Glutamatergic neuron (in vitro differentiated cells): Measurements from ENCODE around the gene RTKN2. TPM values are rescaled to one million over a fixed set of nuclear protein-coding genes. Genes with fewer than 3 reads are reported as not detected.

ENCODE experiments used
- DNase-seq: peaks from one replicate; pipeline ENCODE4 v3.0.0; 2022
- H3K27ac Mint-ChIP-seq: one replicate; pipeline ENCODE4 v1.8.0; 2020; ENCODE audit warnings: mild to moderate bottlenecking, mixed read lengths, inconsistent platforms; ENCODE audit not compliant: unreplicated experiment
- H3K27me3 Mint-ChIP-seq: one replicate; pipeline ENCODE4 v1.8.0; 2020; ENCODE audit warnings: mild to moderate bottlenecking, moderate library complexity, mixed read lengths, inconsistent platforms; ENCODE audit not compliant: unreplicated experiment
- H3K36me3 Mint-ChIP-seq: one replicate; pipeline ENCODE4 v1.8.0; 2020; ENCODE audit warnings: mild to moderate bottlenecking, mixed read lengths, inconsistent platforms; ENCODE audit not compliant: unreplicated experiment
- H3K4me1 Mint-ChIP-seq: one replicate; pipeline ENCODE4 v1.8.0; 2020; ENCODE audit warnings: mild to moderate bottlenecking, low read depth, mixed read lengths, inconsistent platforms; ENCODE audit not compliant: unreplicated experiment
- H3K4me3 Mint-ChIP-seq: one replicate; pipeline ENCODE4 v1.8.0; 2020; ENCODE audit warnings: mild to moderate bottlenecking, mixed read lengths, inconsistent platforms; ENCODE audit not compliant: unreplicated experiment
- H3K9me3 Mint-ChIP-seq: one replicate; pipeline ENCODE4 v1.8.0; 2020; ENCODE audit warnings: mild to moderate bottlenecking, moderate library complexity, mixed read lengths, inconsistent platforms; ENCODE audit not compliant: unreplicated experiment
- CTCF ChIP-seq: fragments of 200-600 bp; sonication (generic); IDR thresholded peaks from one replicate; pipeline ENCODE4 v1.5.0; 2021; ENCODE audit not compliant: partially characterized antibody, unreplicated experiment
- total RNA-seq: library from RNA; stranded (reverse); fragmentation: NEBNext Ultra II Directional; extraction: Animal tissue kit (Norgen Biotek cat#: 25700); gene quantifications from one replicate; pipeline ENCODE4 v1.2.1, GENCODE V29; 2021; ENCODE audit not compliant: unreplicated experiment

The RTKN2 gene
- total RNA-seq, 1 donor from 2014 or later: 3.2 TPM

GRCh38 chr10:62264126-62264525 is 4.5 kb downstream of the RTKN2 start:
- no peak for TF ChIP-seq CTCF
- Mint-ChIP-seq H3K36me3 (no peaks in the 10 kb centered on the region), H3K4me3 (no peak overlapping the region), H3K27ac (no peak overlapping the region), H3K27me3 (peaks cover 2% of the 10 kb centered on the region), H3K4me1 (peaks cover 2% of the 10 kb centered on the region), H3K9me3 (peaks cover 1% of the 10 kb centered on the region)
- DNase-seq: no peak

- H3K4me3 Mint-ChIP-seq: no peak overlapping the region
- DNase-seq: no peak
- H3K27me3 Mint-ChIP-seq: peaks cover 2% of the 10 kb centered on the region
- no peak for TF ChIP-seq CTCF
- H3K4me1 Mint-ChIP-seq: no peaks in the 10 kb centered on the region
- H3K36me3 Mint-ChIP-seq: no peaks in the 10 kb centered on the region
- H3K27ac Mint-ChIP-seq: no peak overlapping the region
- no peaks in the 10 kb centered on the region for H3K9me3 Mint-ChIP-seq
Observed at GRCh38 chr10:62261666-62262065, 7.0 kb downstream of the RTKN2 start.

GRCh38 chr10:62259998-62260397 is 8.6 kb downstream of the RTKN2 start:
- Mint-ChIP-seq H3K4me3 (no peak overlapping the region), H3K9me3 (no peaks in the 10 kb centered on the region), H3K36me3 (no peaks in the 10 kb centered on the region), H3K27me3 (peaks cover 2% of the 10 kb centered on the region), H3K4me1 (no peaks in the 10 kb centered on the region), H3K27ac (no peak overlapping the region)
- no peak for DNase-seq
- no peak for TF ChIP-seq CTCF

GRCh38 chr10:62259456-62259855 is 9.2 kb downstream of the RTKN2 start:
- DNase-seq: no peak
- no peaks in the 10 kb centered on the region for H3K27me3 Mint-ChIP-seq
- H3K9me3 Mint-ChIP-seq: no peaks in the 10 kb centered on the region
- no peak overlapping the region for H3K27ac Mint-ChIP-seq
- no peak overlapping the region for H3K4me3 Mint-ChIP-seq
- TF ChIP-seq CTCF: no peak
- H3K36me3 Mint-ChIP-seq: no peaks in the 10 kb centered on the region
- no peaks in the 10 kb centered on the region for H3K4me1 Mint-ChIP-seq

GRCh38 chr10:62258926-62259325 is 9.7 kb downstream of the RTKN2 start:
- no peak for DNase-seq
- Mint-ChIP-seq H3K9me3 (no peaks in the 10 kb centered on the region), H3K4me3 (no peak overlapping the region), H3K27me3 (no peaks in the 10 kb centered on the region), H3K36me3 (no peaks in the 10 kb centered on the region), H3K4me1 (no peaks in the 10 kb centered on the region), H3K27ac (no peak overlapping the region)
- TF ChIP-seq CTCF: no peak
